H9 (cell line): Measurements from ENCODE around the gene KIF23. TPM values are rescaled to one million over a fixed set of nuclear protein-coding genes. Genes with fewer than 3 reads are reported as not detected.

ENCODE experiments used
- DNase-seq: peaks from one replicate; pipeline ENCODE4 v3.0.0-alpha.2; 2017
- H2AFZ ChIP-seq: one replicate; pipeline ENCODE4 v1.6.1; 2013; ENCODE audit warnings: mild to moderate bottlenecking, low read length, control low read depth, moderate library complexity
- H2AK5ac ChIP-seq: 2 replicates; pipeline ENCODE4 v1.6.1; 2013; ENCODE audit warnings: low read length, control low read depth, mixed read lengths; ENCODE audit not compliant: insufficient read length
- H2BK120ac ChIP-seq: one replicate; pipeline ENCODE4 v1.6.1; 2013; ENCODE audit warnings: low read depth, mild to moderate bottlenecking, low read length, control low read depth, inconsistent platforms; ENCODE audit not compliant: poor library complexity, severe bottlenecking
- H2BK12ac ChIP-seq: 2 replicates; pipeline ENCODE4 v1.6.1; 2013; ENCODE audit warnings: low read length, control low read depth, mixed read lengths, low read depth; ENCODE audit not compliant: insufficient read length
- H2BK15ac ChIP-seq: 2 replicates; pipeline ENCODE4 v1.6.1; 2013; ENCODE audit warnings: low read depth, low read length, control low read depth
- H2BK20ac ChIP-seq: one replicate; pipeline ENCODE4 v1.6.1; 2013; ENCODE audit warnings: low read depth, mild to moderate bottlenecking, low read length, control low read depth, inconsistent platforms; ENCODE audit not compliant: poor library complexity, severe bottlenecking
- H2BK5ac ChIP-seq: 2 replicates; pipeline ENCODE4 v1.6.1; 2013; ENCODE audit warnings: low read length, control low read depth, mixed read lengths; ENCODE audit not compliant: insufficient read length
- H3K14ac ChIP-seq: 2 replicates; pipeline ENCODE4 v1.6.1; 2013; ENCODE audit warnings: low read length, control low read depth; ENCODE audit not compliant: insufficient read depth
- H3K18ac ChIP-seq: 2 replicates; pipeline ENCODE4 v1.6.1; 2013; ENCODE audit warnings: low read depth, mild to moderate bottlenecking, mixed read lengths, low read length, control low read depth; ENCODE audit not compliant: insufficient read length
- H3K23ac ChIP-seq: 2 replicates; pipeline ENCODE4 v1.6.1; 2013; ENCODE audit warnings: low read length, control low read depth, mixed read lengths, low read depth; ENCODE audit not compliant: insufficient read length
- H3K23me2 ChIP-seq: 2 replicates; pipeline ENCODE4 v1.6.1; 2013; ENCODE audit warnings: low read depth, mild to moderate bottlenecking, mixed read lengths, low read length, control low read depth; ENCODE audit not compliant: insufficient read length, poor library complexity, severe bottlenecking
- H3K27ac ChIP-seq: 2 replicates; pipeline ENCODE4 v1.5.1; 2013; ENCODE audit warnings: low read length, control low read depth, mixed read lengths, low read depth; ENCODE audit not compliant: insufficient read length
- H3K27me3 ChIP-seq: 2 replicates; pipeline ENCODE4 v1.6.1; 2013; ENCODE audit warnings: low read length, control low read depth, inconsistent platforms; ENCODE audit not compliant: insufficient read depth
- H3K4ac ChIP-seq: 2 replicates; pipeline ENCODE4 v1.6.1; 2013; ENCODE audit warnings: low read depth, mild to moderate bottlenecking, control low read depth, inconsistent platforms, low read length, moderate library complexity
- H3K4me1 ChIP-seq: 2 replicates; pipeline ENCODE4 v1.6.1; 2013; ENCODE audit warnings: low read length, control low read depth, inconsistent platforms; ENCODE audit not compliant: insufficient read depth
- H3K4me2 ChIP-seq: 2 replicates; pipeline ENCODE4 v1.6.1; 2013; ENCODE audit warnings: low read length, control low read depth, mixed read lengths; ENCODE audit not compliant: insufficient read length, insufficient read depth
- H3K56ac ChIP-seq: 2 replicates; pipeline ENCODE4 v1.6.1; 2013; ENCODE audit warnings: low read depth, mild to moderate bottlenecking, mixed read lengths, low read length, control low read depth; ENCODE audit not compliant: insufficient read length
- H3K79me1 ChIP-seq: 2 replicates; pipeline ENCODE4 v1.6.1; 2013; ENCODE audit warnings: low read depth, mild to moderate bottlenecking, moderate library complexity, low read length, control low read depth, inconsistent platforms; ENCODE audit not compliant: insufficient read depth, poor library complexity, severe bottlenecking
- H3K79me2 ChIP-seq: 2 replicates; pipeline ENCODE4 v1.6.1; 2013; ENCODE audit warnings: low read length, control low read depth, inconsistent platforms; ENCODE audit not compliant: insufficient read depth
- H3K9ac ChIP-seq: 2 replicates; pipeline ENCODE4 v1.6.1; 2013; ENCODE audit warnings: low read length, control low read depth, mixed read lengths; ENCODE audit not compliant: insufficient read length; ENCODE audit errors: extremely low read depth
- H3K9me3 ChIP-seq: one replicate; pipeline ENCODE4 v1.6.1; 2013; ENCODE audit warnings: low read depth, low read length, inconsistent platforms; ENCODE audit not compliant: control insufficient read depth
- H3T11ph ChIP-seq: one replicate; pipeline ENCODE4 v1.6.1; 2013; ENCODE audit warnings: mild to moderate bottlenecking, low read length, control low read depth, inconsistent platforms
- H4K20me1 ChIP-seq: one replicate; pipeline ENCODE4 v1.6.1; 2013; ENCODE audit not compliant: control insufficient read depth, insufficient read length, insufficient read depth
- H4K5ac ChIP-seq: 2 replicates; pipeline ENCODE4 v1.6.1; 2013; ENCODE audit warnings: low read depth, mild to moderate bottlenecking, mixed read lengths, low read length, control low read depth; ENCODE audit not compliant: insufficient read length
- H4K8ac ChIP-seq: replicated peaks from 2 replicates; pipeline ENCODE4 v1.6.1; 2013; ENCODE audit warnings: low read length, control low read depth, mixed read lengths, low read depth; ENCODE audit not compliant: insufficient read length
- H4K91ac ChIP-seq: 2 replicates; pipeline ENCODE4 v1.6.1; 2013; ENCODE audit warnings: low read depth, mild to moderate bottlenecking, moderate library complexity, mixed read lengths, low read length, control low read depth; ENCODE audit not compliant: insufficient read length
- H3K27ac Mint-ChIP-seq, 3 experiments: 2 replicates in 2 of 3; 3 replicates in 1 of 3; pipeline ENCODE4 v1.8.0; 2020 to 2021; ENCODE audit warnings: mixed read lengths in 3 of 3, mild to moderate bottlenecking in 1 of 3, moderate library complexity in 1 of 3
- H3K27me3 Mint-ChIP-seq: 2 replicates; pipeline ENCODE4 v1.8.0; 2021; ENCODE audit warnings: low read depth, mild to moderate bottlenecking, moderate library complexity, mixed read lengths
- H3K36me3 Mint-ChIP-seq, 3 experiments: 2 replicates in 2 of 3; 3 replicates in 1 of 3; pipeline ENCODE4 v1.8.0; 2020 to 2021; ENCODE audit warnings: low read depth in 3 of 3, mixed read lengths in 3 of 3; ENCODE audit not compliant: insufficient read depth in 1 of 3
- H3K4me1 Mint-ChIP-seq, 2 experiments: 2 replicates each; pipeline ENCODE4 v1.8.0; 2020; ENCODE audit warnings: mixed read lengths in 2 of 2
- H3K4me3 Mint-ChIP-seq, 2 experiments: 2 replicates in 1 of 2; 3 replicates in 1 of 2; pipeline ENCODE4 v1.8.0; 2020 to 2021; ENCODE audit warnings: mild to moderate bottlenecking in 2 of 2, mixed read lengths in 2 of 2, moderate library complexity in 1 of 2
- H3K9me3 Mint-ChIP-seq, 2 experiments: 2 replicates in 1 of 2; 3 replicates in 1 of 2; pipeline ENCODE4 v1.8.0; 2020; ENCODE audit warnings: mild to moderate bottlenecking in 2 of 2, mixed read lengths in 2 of 2, moderate library complexity in 1 of 2
- WGBS: extraction: QIAGEN DNeasy Blood & Tissue Kit; methylation state at CpG from one replicate; pipeline ENCODE4 v1.1.7; 2013; ENCODE audit warnings: missing lambda C conversion rate, low lambda C conversion rate, mixed read lengths; ENCODE audit not compliant: insufficient read length; ENCODE audit errors: extremely low coverage; 5-methylcytosine and 5-hydroxymethylcytosine counted together
- total RNA-seq: library from RNA; stranded (reverse); gene quantifications from 2 replicates; pipeline ENCODE4 v1.2.1, GENCODE V29; 2021
- TF ChIP-seq, protein P1 (sequence below): fragments of 200-600 bp; sonication (generic); conservative IDR thresholded peaks from 3 replicates; pipeline ENCODE4 v1.8.0; 2021; ENCODE audit warnings: antibody characterized with exemption, mild to moderate bottlenecking

The KIF23 gene
- total RNA-seq, 1 experiment from 2014 or later, result 55.4 TPM

DNA sequence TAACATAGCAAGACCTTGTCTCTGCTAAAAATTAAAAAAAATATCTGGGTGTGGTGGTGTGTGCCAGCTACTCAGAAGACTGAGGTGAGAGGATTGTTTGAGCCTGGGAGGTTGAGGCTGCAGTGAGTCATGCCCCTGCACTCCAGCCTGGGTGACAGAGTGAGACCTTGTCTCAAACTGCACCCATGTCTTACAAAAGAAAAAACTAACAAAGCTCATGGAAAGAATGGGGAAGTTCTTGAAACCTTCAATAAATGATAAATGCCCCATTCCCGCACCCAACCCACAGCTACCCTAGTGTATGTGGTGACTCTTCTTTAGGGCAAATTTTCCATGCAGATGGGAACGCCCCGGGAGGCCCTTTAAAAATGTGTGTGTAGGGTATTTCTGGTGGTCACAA is 66.8 kb downstream of the KIF23 start:
- Histone ChIP-seq H3K27ac (no peak overlapping the region), H2AFZ (no peak overlapping the region), H3K56ac (no peak overlapping the region), H3K4me2 (no peak overlapping the region), H3K27me3 (no peaks in the 10 kb centered on the region; the same call in 1 of the 2 replicates), H4K20me1 (no peaks in the 10 kb centered on the region), H2BK12ac (no peak overlapping the region), H4K8ac (no peak overlapping the region), H2AK5ac (no peak overlapping the region), H3T11ph (no peak overlapping the region), H3K23ac (no peak overlapping the region), H3K4ac (no peak overlapping the region), H4K5ac (no peak overlapping the region), H2BK5ac (no peak overlapping the region), H3K23me2 (no peaks in the 10 kb centered on the region), H3K79me2 (no peaks in the 10 kb centered on the region), H3K14ac (no peak overlapping the region), H3K18ac (no peak overlapping the region), H3K9me3 (no peaks in the 10 kb centered on the region), H2BK15ac (no peak overlapping the region), H2BK120ac (no peak overlapping the region), H3K4me1 (no peaks in the 10 kb centered on the region), H3K79me1 (no peaks in the 10 kb centered on the region), H4K91ac (no peak overlapping the region), H3K9ac (no peak overlapping the region), H2BK20ac (no peak overlapping the region)
- TF ChIP-seq, protein P1, sequence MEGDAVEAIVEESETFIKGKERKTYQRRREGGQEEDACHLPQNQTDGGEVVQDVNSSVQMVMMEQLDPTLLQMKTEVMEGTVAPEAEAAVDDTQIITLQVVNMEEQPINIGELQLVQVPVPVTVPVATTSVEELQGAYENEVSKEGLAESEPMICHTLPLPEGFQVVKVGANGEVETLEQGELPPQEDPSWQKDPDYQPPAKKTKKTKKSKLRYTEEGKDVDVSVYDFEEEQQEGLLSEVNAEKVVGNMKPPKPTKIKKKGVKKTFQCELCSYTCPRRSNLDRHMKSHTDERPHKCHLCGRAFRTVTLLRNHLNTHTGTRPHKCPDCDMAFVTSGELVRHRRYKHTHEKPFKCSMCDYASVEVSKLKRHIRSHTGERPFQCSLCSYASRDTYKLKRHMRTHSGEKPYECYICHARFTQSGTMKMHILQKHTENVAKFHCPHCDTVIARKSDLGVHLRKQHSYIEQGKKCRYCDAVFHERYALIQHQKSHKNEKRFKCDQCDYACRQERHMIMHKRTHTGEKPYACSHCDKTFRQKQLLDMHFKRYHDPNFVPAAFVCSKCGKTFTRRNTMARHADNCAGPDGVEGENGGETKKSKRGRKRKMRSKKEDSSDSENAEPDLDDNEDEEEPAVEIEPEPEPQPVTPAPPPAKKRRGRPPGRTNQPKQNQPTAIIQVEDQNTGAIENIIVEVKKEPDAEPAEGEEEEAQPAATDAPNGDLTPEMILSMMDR, result no peak
- Mint-ChIP-seq H3K27ac (no peak overlapping the region), H3K4me1 (no peaks in the 10 kb centered on the region), H3K36me3 (peaks cover 4 to 14% (median 4%) of the 10 kb centered on the region in 3 experiments; a peak in 4 of 7 replicates), H3K9me3 (peaks cover 10 to 12% of the 10 kb centered on the region in 2 experiments), H3K4me3 (no peak overlapping the region), H3K27me3 (peaks cover 4% of the 10 kb centered on the region)
- no CpG with 5 or more reads among the region's 3 CpGs for WGBS
- no peak for DNase-seq
